SK-N-SH (cell line): Measurements from ENCODE around the gene MCTP1. TPM values are rescaled to one million over a fixed set of nuclear protein-coding genes. Genes with fewer than 3 reads are reported as not detected.

ENCODE experiments used
- CTCF ChIA-PET: fragments of 300-600, 350-600 bp; formaldehyde crosslinking; extraction: SDS; loops from one replicate; lab custom pipeline; 2021; lab: Yijun Ruan, JAX
- POLR2A ChIA-PET: fragments of 350-600 bp; sonication (Branson Sonifier 250); formaldehyde crosslinking; extraction: SDS; loops from one replicate; lab custom pipeline; 2020; ENCODE audit warnings: antibody characterized with exemption, inconsistent platforms; lab: Yijun Ruan, JAX
- DNase-seq: peaks from one replicate; pipeline ENCODE4 v3.0.0; 2012
- H2AFZ ChIP-seq: fragments of 200-600 bp; sonication (generic); 2 replicates; pipeline ENCODE4 v1.8.1; 2016; ENCODE audit warnings: antibody characterized with exemption, mild to moderate bottlenecking, low read depth
- H3F3A ChIP-seq: fragments of 200-600 bp; sonication (generic); replicated peaks from 2 replicates; pipeline ENCODE3; 2016; ENCODE audit warnings: antibody characterized with exemption, mild to moderate bottlenecking; ENCODE audit not compliant: insufficient read depth
- H3K27ac ChIP-seq, 2 experiments: fragments of 200-500 bp in 1 of 2; fragments of 200-600 bp in 1 of 2; sonication (Bioruptor generic) in 1 of 2; sonication (generic), shearing (Covaris generic) in 1 of 2; 2 replicates each; pipeline versions ENCODE4 v1.5.1 to v1.6.1; 2014 to 2016; ENCODE audit warnings: low read depth in 2 of 2, inconsistent platforms in 1 of 2, low read length in 1 of 2, mild to moderate bottlenecking in 1 of 2, mixed read lengths in 1 of 2
- H3K27me3 ChIP-seq: fragments of 200-600 bp; sonication (generic), shearing (Covaris generic); 2 replicates; pipeline ENCODE4 v1.6.1; 2016; ENCODE audit warnings: mixed run types; ENCODE audit not compliant: insufficient read depth
- H3K36me3 ChIP-seq, 2 experiments: fragments of 200-500 bp in 1 of 2; fragments of 200-600 bp in 1 of 2; sonication (Bioruptor generic) in 1 of 2; sonication (generic) in 1 of 2; replicated peaks in 1 of 2; 2 replicates each; pipeline versions ENCODE3 to v1.5.1; 2014 to 2016; ENCODE audit warnings: low read length in 1 of 2, mild to moderate bottlenecking in 1 of 2; ENCODE audit not compliant: insufficient read depth in 2 of 2, control insufficient read depth in 1 of 2
- H3K4me1 ChIP-seq, 2 experiments: fragments of 200-500 bp in 1 of 2; fragments of 200-600 bp in 1 of 2; sonication (Bioruptor generic) in 1 of 2; sonication (generic), shearing (Covaris generic) in 1 of 2; 2 replicates each; pipeline versions ENCODE4 v1.5.1 to v1.6.1; 2014 to 2016; ENCODE audit warnings: low read depth in 1 of 2, low read length in 1 of 2, mixed run types in 1 of 2; ENCODE audit not compliant: insufficient read depth in 2 of 2, control insufficient read depth in 1 of 2
- H3K4me2 ChIP-seq: fragments of 200-600 bp; sonication (generic), shearing (Covaris generic); 2 replicates; pipeline ENCODE4 v1.6.1; 2017; ENCODE audit warnings: mixed run types
- H3K4me3 ChIP-seq, 2 experiments: fragments of 200-500 bp in 1 of 2; fragments of 200-600 bp in 1 of 2; sonication (Bioruptor generic) in 1 of 2; sonication (generic), shearing (Covaris generic) in 1 of 2; 2 replicates each; pipeline versions ENCODE4 v1.5.1 to v1.8.1; 2014 to 2016; ENCODE audit warnings: low read depth in 2 of 2, inconsistent platforms in 1 of 2, low read length in 1 of 2, mild to moderate bottlenecking in 1 of 2, mixed read lengths in 1 of 2, moderate library complexity in 1 of 2
- H3K79me2 ChIP-seq: fragments of 200-600 bp; sonication (generic); 2 replicates; pipeline ENCODE4 v1.8.1; 2017; ENCODE audit warnings: mild to moderate bottlenecking; ENCODE audit not compliant: insufficient read depth
- H3K9ac ChIP-seq: fragments of 200-600 bp; sonication (generic); 2 replicates; pipeline ENCODE4 v1.6.1; 2017; ENCODE audit warnings: mixed run types
- H3K9me2 ChIP-seq: fragments of 200-600 bp; sonication (generic); 2 replicates; pipeline ENCODE4 v1.6.1; 2017; ENCODE audit warnings: mixed run types
- H3K9me3 ChIP-seq: fragments of 200-600 bp; sonication (generic); 2 replicates; pipeline ENCODE4 v1.6.1; 2017; ENCODE audit warnings: mixed run types, mild to moderate bottlenecking, moderate library complexity
- H4K20me1 ChIP-seq: fragments of 200-600 bp; sonication (generic); 2 replicates; pipeline ENCODE4 v1.6.1; 2017; ENCODE audit warnings: mild to moderate bottlenecking, mixed run types; ENCODE audit not compliant: insufficient read depth
- ELF1 ChIP-seq: IDR thresholded peaks from 2 replicates; pipeline ENCODE4 v1.4.0; 2012
- FOSL2 ChIP-seq: IDR thresholded peaks from 2 replicates; pipeline ENCODE4 v1.4.0; 2012; ENCODE audit warnings: low read depth, mild to moderate bottlenecking, moderate library complexity, borderline replicate concordance
- FOXJ3 ChIP-seq: sonication (generic); formaldehyde crosslinking; IDR thresholded peaks from 2 replicates; pipeline ENCODE4 v1.5.1; 2020; ENCODE audit warnings: mild to moderate bottlenecking, missing genetic modification reagents
- FOXM1 ChIP-seq: IDR thresholded peaks from 2 replicates; pipeline ENCODE4 v1.4.0; 2012; ENCODE audit warnings: low read depth, mild to moderate bottlenecking
- GABPA ChIP-seq: IDR thresholded peaks from 2 replicates; pipeline ENCODE4 v1.4.0; 2012; ENCODE audit warnings: low read depth, mild to moderate bottlenecking
- MXI1 ChIP-seq: IDR thresholded peaks from 2 replicates; pipeline ENCODE4 v1.6.1; 2012; ENCODE audit warnings: mild to moderate bottlenecking, low read depth, low read length, improper control_type of control experiment
- POLR2AphosphoS5 ChIP-seq: IDR thresholded peaks from 2 replicates; pipeline ENCODE4 v1.6.1; 2012; ENCODE audit warnings: low read depth, low read length
- RCOR1 ChIP-seq: fragments of 150-350 bp; IDR thresholded peaks from 2 replicates; pipeline ENCODE4 v1.6.1; 2017; ENCODE audit warnings: antibody characterized with exemption, low read length
- SMC3 ChIP-seq: IDR thresholded peaks from 2 replicates; pipeline ENCODE4 v1.6.1; 2012; ENCODE audit warnings: low read depth, low read length, improper control_type of control experiment
- TAF1 ChIP-seq: IDR thresholded peaks from 2 replicates; pipeline ENCODE4 v1.6.1; 2012; ENCODE audit warnings: low read depth, mild to moderate bottlenecking, low read length, moderate library complexity, borderline replicate concordance
- ZBTB33 ChIP-seq: IDR thresholded peaks from 2 replicates; pipeline ENCODE4 v1.4.0; 2012; ENCODE audit warnings: low read depth, borderline replicate concordance
- WGBS: methylation state at CpG from one replicate; pipeline ENCODE4 v1.1.6; 2017; ENCODE audit warnings: low lambda C conversion rate; 5-methylcytosine and 5-hydroxymethylcytosine counted together
- polyA plus RNA-seq, 3 experiments: library from polyadenylated mRNA; depleted of rRNA; stranded (reverse); fragments of >200 nt; gene quantifications; 2 replicates each; pipeline ENCODE4 v1.2.3, GENCODE V29; 2012

MCTP1 gene
- polyA plus RNA-seq, 1 of the 3 experiments (the other 2 are of a cell fraction) = 0.53 TPM

- Histone ChIP-seq H3K36me3 (no peaks in the 10 kb centered on the region), H3K9ac (no peak overlapping the region), H3K4me2 (no peak overlapping the region), H3K4me3 (no peak overlapping the region), H3F3A (no peaks in the 10 kb centered on the region), H3K9me2 (no peaks in the 10 kb centered on the region), H4K20me1 (no peaks in the 10 kb centered on the region), H3K27ac (no peak overlapping the region), H3K79me2 (no peaks in the 10 kb centered on the region), H3K9me3 (no peaks in the 10 kb centered on the region), H3K27me3 (no peaks in the 10 kb centered on the region), H2AFZ (no peak overlapping the region), H3K4me1 (no peaks in the 10 kb centered on the region)
- 51% methylated on average over 4 of the region's 4 CpGs for WGBS
- ChIA-PET CTCF (interaction anchor here (1.1 kb wide), 1 partner anchor 12 kb away, joined by 3 read pairs; no protein-coding TSS in a partner anchor), POLR2A (no interaction called here)
- TF ChIP-seq GABPA = no peak
- TF ChIP-seq FOXJ3 (CRISPR knock-in tag) = no peak
- DNase-seq = no peak
Measured at GRCh38 chr5:95042037-95042436, 242.9 kb downstream of the MCTP1 start.

- no peak for DNase-seq
- Histone ChIP-seq H2AFZ (no peak overlapping the region; the same call in 1 of the 2 replicates), H3K9me2 (no peaks in the 10 kb centered on the region), H3K27me3 (no peaks in the 10 kb centered on the region), H3K36me3 (no peaks in the 10 kb centered on the region), H3F3A (no peaks in the 10 kb centered on the region), H3K79me2 (no peaks in the 10 kb centered on the region), H4K20me1 (no peaks in the 10 kb centered on the region), H3K9me3 (no peaks in the 10 kb centered on the region), H3K4me3 (no peak overlapping the region; a peak in 1 of 4 replicates), H3K9ac (no peak overlapping the region), H3K27ac (no peak overlapping the region), H3K4me2 (no peak overlapping the region), H3K4me1 (no peaks in the 10 kb centered on the region)
- no peak for TF ChIP-seq SMC3
- no peak for TF ChIP-seq FOXM1
- TF ChIP-seq GABPA = no peak
- no peak for TF ChIP-seq ZBTB33
- 25% methylated on average over 7 of the region's 7 CpGs for WGBS
- CTCF ChIA-PET = no interaction called here
- POLR2A ChIA-PET = no interaction called here
Measured at GRCh38 chr5:95035891-95036685, 248.8 kb downstream of the MCTP1 start.

GRCh38 chr5:95032801-95033200 is 252.1 kb downstream of the MCTP1 start:
- TF ChIP-seq TAF1 (no peak), ZBTB33 (no peak), FOSL2 (no peak), POLR2AphosphoS5 (no peak), RCOR1 (no peak), ELF1 (no peak), MXI1 (no peak)
- H3K27me3 ChIP-seq = no peaks in the 10 kb centered on the region
- H3K9me2 ChIP-seq = no peaks in the 10 kb centered on the region
- no peaks in the 10 kb centered on the region for H3K36me3 ChIP-seq
- no peaks in the 10 kb centered on the region for H3K9me3 ChIP-seq
- H3K79me2 ChIP-seq = no peaks in the 10 kb centered on the region
- no peaks in the 10 kb centered on the region for H3F3A ChIP-seq
- CTCF ChIA-PET = no interaction called here
- H3K9ac ChIP-seq = no peak overlapping the region
- H3K4me1 ChIP-seq = no peaks in the 10 kb centered on the region
- H2AFZ ChIP-seq = no peak overlapping the region
- H3K27ac ChIP-seq = no peak overlapping the region
- no peaks in the 10 kb centered on the region for H4K20me1 ChIP-seq
- H3K4me2 ChIP-seq = no peak overlapping the region
- no peak for DNase-seq
- 81% methylated on average over 1 of the region's 1 CpG for WGBS
- H3K4me3 ChIP-seq = no peak overlapping the region
- POLR2A ChIA-PET = no interaction called here
